ENCODE measurements around the gene DRG2.

The DRG2 gene

GRCh38 chr17:18143044-18143936 lies 55.5 kb downstream of the DRG2 start:
- no peak for DNase-seq (ENCODE audit: low read depth)

- no peak for DNase-seq (ENCODE audit: low read depth)
These were observed 56.5 kb downstream of the DRG2 start for GRCh38 chr17:18144261-18144660.

- no peak for DNase-seq (ENCODE audit: low read depth)
These were observed 57.1 kb downstream of the DRG2 start for GRCh38 chr17:18144855-18145254.

- DNase-seq (ENCODE audit: low read depth) = no peak
These were observed 58.1 kb downstream of the DRG2 start for GRCh38 chr17:18145811-18146210.

- no peak for DNase-seq (ENCODE audit: low read depth)
These were observed 58.5 kb downstream of the DRG2 start for GRCh38 chr17:18146259-18146658.

GRCh38 chr17:18146980-18147379 lies 59.2 kb downstream of the DRG2 start:
- no peak for DNase-seq (ENCODE audit: low read depth)

- DNase-seq (ENCODE audit: low read depth) = no peak
These were observed 60.8 kb downstream of the DRG2 start for GRCh38 chr17:18148586-18148985.

GRCh38 chr17:18151290-18151689 lies 63.5 kb downstream of the DRG2 start:
- DNase-seq (ENCODE audit: low read depth) = no peak

- DNase-seq (ENCODE audit: low read depth) = no peak
These were observed 67.4 kb downstream of the DRG2 start for GRCh38 chr17:18155179-18155578.

- no peak for DNase-seq (ENCODE audit: low read depth)
These were observed 68.6 kb downstream of the DRG2 start for GRCh38 chr17:18156171-18156975.

- no peak for DNase-seq (ENCODE audit: low read depth)
These were observed 69.2 kb downstream of the DRG2 start for GRCh38 chr17:18156976-18157280.

Measured in T-helper 22 cell (primary cell).